HG03280 (cell line): ENCODE measurements around the gene ARL13B.
"Not testable (repeated sequence)": the region's sequence is repeated elsewhere in the genome, so short reads cannot be mapped to it uniquely, and the experiment has no call there.

Experiments used
- ATAC-seq: cut with Tn5 transposase; IDR thresholded peaks from one replicate; pipeline ENCODE4 v1.9.1; 2021; ENCODE audit warnings: mild to moderate bottlenecking, moderate library complexity; ENCODE audit not compliant: unreplicated experiment

Gene ARL13B

GRCh38 chr3:93979850-93980676 lies at the start of gene ARL13B:
Gene ARL13B (plus strand): TSS chr3:93980155. CDS start chr3:93980424, 269 bp downstream.
- peak; percentile 100 for ATAC-seq

- ATAC-seq = no peak
Observed at GRCh38 chr3:93931597-93932229, 48.2 kb upstream of the ARL13B start.

DNA sequence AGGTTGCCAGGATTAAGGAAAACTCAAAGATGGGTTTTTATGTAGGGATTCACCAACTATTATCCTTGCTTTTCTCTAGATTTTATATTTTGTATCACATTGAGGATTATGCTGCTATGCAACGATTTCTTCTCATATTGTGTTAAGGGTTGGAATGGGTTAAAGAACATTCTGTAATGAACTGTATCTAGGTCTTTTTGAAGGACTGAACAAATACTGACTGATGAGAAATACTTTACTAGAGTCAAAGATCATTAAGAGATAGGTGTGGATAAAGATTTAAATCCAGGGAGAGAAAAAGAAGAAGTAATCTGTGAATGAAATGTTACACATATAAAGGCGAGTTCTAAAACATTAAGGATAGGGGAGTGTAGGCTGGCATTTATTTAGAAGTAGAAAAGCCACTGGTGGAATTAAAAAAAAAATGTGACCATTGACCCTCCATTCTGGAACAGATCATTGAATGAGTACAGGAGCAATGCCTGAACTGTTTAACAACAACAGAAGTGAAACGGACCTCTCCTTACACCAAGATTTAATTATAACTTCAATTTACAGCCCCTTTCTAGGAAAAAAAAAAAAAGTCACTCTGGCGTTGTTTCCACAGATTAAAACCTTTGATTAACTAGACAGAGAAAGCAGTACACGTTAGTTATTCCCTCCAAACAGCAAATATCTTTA lies 45.4 kb upstream of the ARL13B start:
- ATAC-seq = no peak

DNA sequence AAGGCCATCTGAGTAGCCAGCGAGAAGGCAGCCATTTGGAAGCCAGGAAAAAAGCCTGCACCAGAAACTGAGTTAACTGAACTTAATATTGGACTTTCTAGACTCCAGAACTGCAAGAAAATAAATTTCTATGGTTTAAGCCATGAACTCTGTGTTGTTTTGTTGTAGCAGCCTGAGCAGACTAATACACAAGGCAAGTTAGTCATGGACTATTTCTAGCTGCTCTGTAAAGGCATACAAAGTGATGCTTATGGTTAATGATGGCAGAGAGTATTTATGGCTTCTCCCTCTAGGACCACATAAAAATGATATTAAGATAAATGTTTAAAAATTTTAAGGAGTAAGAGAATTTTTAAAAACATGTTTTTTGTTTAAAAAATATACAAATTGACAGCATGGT lies 43.4 kb upstream of the ARL13B start:
- no peak for ATAC-seq

DNA sequence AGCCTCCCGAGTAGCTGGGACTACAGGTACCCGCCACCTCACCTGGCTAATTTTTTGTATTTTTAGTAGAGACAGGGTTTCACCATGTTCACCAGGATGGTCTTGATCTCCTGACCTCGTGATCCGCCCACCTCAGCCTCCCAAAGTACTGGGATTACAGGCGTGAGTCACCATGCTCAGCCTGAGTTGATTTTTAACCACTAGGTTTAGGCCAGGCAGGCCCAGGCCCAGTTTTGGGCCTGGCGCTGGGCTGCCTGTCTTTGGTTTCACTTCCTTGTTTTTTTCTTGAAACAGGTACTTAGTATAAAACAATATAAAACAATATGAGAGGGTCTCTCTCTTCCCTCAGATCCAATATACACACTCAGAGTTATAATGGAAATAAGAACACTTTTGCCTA lies 42.5 kb upstream of the ARL13B start:
- not testable (repeated sequence) for ATAC-seq

DNA sequence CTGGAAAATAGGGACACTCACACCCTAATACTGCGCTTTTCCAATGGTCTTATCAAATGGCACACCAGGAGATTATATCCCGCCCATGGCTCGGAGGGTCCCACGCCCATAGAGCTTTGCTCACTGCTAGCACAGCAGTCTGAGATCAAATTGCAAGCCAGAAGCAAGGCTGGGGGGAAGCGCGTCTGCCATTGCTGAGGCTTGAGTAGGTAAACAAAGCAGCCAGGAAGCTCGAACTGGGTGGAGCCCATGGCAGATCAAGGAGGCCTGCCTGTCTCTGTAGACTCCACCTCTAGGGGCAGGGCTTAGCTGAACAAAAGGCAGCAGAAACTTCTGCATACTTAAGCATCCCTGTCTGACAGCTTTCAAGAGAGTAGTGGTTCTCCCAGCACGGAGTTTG lies 30.0 kb upstream of the ARL13B start:
- ATAC-seq = not testable (repeated sequence)

- ATAC-seq = no peak
Observed at GRCh38 chr3:93961026-93961425, 18.9 kb upstream of the ARL13B start.

- no peak for ATAC-seq
Observed at GRCh38 chr3:93961489-93961888, 18.5 kb upstream of the ARL13B start.

- no peak for ATAC-seq
Observed at GRCh38 chr3:93962798-93963197, 17.2 kb upstream of the ARL13B start.

GRCh38 chr3:93965106-93965505 lies 14.8 kb upstream of the ARL13B start:
- not testable (repeated sequence) for ATAC-seq

GRCh38 chr3:93969443-93969842 lies 10.5 kb upstream of the ARL13B start:
- no peak for ATAC-seq

DNA sequence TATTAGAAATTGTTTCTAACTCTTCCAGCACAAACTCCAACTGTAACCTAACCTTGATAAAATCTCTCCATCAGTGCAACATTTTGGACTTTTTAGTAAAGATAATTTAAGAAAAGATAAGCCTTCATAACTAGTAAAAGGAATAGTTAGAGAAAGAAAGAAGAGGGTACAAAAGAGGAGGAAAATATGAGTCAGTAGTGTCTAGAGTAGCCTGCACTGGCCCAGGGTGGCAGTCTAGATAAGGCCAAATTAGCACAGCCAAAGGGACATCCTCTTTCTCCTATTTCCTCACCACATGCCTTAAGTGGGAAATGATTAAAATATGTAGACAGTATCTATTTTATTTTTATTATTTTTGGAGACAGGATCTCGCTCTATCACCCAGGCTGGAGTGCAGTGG lies 10.0 kb upstream of the ARL13B start:
- no peak for ATAC-seq

- peak; percentile 90 for ATAC-seq
Observed at GRCh38 chr3:93973131-93974126, 6.5 kb upstream of the ARL13B start, which contains the start of gene PROS1. Gene PROS1 (minus strand): TSS chr3:93973896. CDS start chr3:93973749, 147 bp downstream.

DNA sequence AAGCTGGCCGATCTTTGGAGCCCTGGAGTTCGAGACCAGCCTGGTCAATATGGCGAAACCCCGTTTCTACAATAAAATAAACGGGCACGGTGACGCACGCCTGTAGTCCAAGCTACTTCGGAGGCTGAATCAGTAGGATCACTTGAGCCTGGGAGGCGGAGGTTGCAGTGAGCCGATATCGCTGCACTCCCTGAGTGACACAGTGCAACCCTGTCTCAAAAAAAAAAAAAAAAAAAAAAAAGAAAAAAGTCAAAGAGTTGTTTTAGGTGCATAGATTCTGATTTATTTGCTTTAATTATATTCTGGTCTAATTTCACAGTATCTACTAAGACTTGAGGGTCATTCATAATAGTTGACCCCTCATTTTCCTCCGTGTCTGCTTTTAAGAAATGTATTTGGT lies 1.7 kb downstream of the ARL13B start:
- ATAC-seq = no peak

GRCh38 chr3:93983408-93983807 lies 3.5 kb downstream of the ARL13B start:
- no peak for ATAC-seq

DNA sequence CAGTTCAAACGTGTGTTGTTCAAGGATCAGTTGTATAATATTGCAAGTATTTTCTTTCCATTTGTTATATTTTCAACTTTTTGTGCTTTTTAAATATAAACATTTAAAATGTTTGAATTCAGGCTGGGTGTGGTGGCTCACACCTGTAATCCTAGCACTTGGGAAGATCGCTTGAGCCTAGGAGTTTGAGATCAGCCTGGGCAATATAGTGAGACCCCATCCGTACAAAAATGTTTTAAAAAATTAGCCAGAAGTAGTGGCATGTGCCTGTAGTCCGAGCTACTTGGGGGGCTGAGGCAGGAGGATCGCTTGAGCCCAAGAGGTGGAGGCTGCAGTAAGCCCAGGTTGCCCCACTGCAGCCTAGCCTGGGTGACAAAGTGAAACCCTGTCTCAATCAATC lies 4.7 kb downstream of the ARL13B start:
- no peak for ATAC-seq

- no peak for ATAC-seq
Observed at GRCh38 chr3:93988283-93988682, 8.3 kb downstream of the ARL13B start.

DNA sequence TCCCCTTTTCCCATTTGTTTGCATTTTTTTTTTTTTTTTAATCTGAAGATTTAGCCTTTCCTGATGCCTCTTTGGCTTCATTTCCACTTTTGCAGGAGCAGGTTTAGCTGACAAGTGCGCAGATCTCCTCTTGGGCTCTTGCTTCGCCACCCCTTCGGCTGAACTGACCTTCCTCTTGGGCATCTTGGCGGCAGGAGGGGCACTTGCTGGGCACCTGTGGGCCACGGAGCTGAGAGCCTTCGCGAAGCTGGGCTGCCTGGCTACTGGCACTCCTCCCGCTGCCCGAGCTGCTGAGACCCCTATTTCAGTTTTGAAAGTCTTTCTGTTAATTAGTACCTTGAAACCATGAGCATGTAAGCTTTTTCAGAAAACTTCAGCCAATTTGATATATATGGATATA lies 8.8 kb downstream of the ARL13B start:
- ATAC-seq = no peak

- ATAC-seq = no peak
Observed at GRCh38 chr3:93989241-93989640, 9.3 kb downstream of the ARL13B start.

DNA sequence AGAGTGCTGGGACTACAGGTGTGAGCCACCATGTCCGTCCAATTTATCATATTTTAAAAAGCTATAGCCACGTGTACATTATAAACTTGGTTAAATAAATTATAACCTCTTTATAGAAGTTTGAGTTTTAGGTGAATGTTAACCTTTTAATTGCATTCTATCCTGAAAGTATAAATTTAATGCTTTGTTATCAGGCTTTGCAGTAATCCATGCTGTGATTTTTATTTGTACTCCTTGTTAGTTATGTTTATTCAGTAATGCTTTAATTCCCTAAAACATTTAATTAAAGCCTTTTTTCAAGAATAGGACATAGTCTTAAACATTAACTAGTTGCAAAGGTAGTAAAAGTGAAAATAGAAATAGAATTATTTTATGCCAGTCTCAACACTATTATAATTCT lies 11.7 kb downstream of the ARL13B start:
- no peak for ATAC-seq

- no peak for ATAC-seq
Observed at GRCh38 chr3:93992207-93992606, 12.3 kb downstream of the ARL13B start.
